IMR-90 (cell line): Measurements from ENCODE around the gene ONECUT1.

Source experiments
- MXI1 ChIP-seq: IDR thresholded peaks from 2 replicates; pipeline ENCODE4 v1.6.1; 2012; ENCODE audit warnings: low read depth, mild to moderate bottlenecking, low read length, moderate library complexity, borderline replicate concordance
- POLR2A ChIP-seq: IDR thresholded peaks from 2 replicates; pipeline ENCODE4 v1.6.1; 2012; ENCODE audit warnings: mild to moderate bottlenecking, low read depth, low read length
- TF ChIP-seq, protein P1 (sequence below): conservative IDR thresholded peaks from 2 replicates; pipeline ENCODE4 v1.5.1; 2012; ENCODE audit warnings: mild to moderate bottlenecking, low read depth, low read length, improper control_type of control experiment

GRCh38 chr15:52790941-52791751, 1.0 kb upstream of the ONECUT1 start:
- TF ChIP-seq, protein P1, sequence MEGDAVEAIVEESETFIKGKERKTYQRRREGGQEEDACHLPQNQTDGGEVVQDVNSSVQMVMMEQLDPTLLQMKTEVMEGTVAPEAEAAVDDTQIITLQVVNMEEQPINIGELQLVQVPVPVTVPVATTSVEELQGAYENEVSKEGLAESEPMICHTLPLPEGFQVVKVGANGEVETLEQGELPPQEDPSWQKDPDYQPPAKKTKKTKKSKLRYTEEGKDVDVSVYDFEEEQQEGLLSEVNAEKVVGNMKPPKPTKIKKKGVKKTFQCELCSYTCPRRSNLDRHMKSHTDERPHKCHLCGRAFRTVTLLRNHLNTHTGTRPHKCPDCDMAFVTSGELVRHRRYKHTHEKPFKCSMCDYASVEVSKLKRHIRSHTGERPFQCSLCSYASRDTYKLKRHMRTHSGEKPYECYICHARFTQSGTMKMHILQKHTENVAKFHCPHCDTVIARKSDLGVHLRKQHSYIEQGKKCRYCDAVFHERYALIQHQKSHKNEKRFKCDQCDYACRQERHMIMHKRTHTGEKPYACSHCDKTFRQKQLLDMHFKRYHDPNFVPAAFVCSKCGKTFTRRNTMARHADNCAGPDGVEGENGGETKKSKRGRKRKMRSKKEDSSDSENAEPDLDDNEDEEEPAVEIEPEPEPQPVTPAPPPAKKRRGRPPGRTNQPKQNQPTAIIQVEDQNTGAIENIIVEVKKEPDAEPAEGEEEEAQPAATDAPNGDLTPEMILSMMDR: no peak
- TF ChIP-seq POLR2A (no peak), MXI1 (no peak)
